ENCODE results near the gene SMAD6.
A peak's percentile ranks its signal among the peaks of the same experiment; 100 is the strongest.
"Not testable (repeated sequence)": the region's sequence is repeated elsewhere in the genome, so short reads cannot be mapped to it uniquely, and the experiment has no call there.

Gene SMAD6

DNA sequence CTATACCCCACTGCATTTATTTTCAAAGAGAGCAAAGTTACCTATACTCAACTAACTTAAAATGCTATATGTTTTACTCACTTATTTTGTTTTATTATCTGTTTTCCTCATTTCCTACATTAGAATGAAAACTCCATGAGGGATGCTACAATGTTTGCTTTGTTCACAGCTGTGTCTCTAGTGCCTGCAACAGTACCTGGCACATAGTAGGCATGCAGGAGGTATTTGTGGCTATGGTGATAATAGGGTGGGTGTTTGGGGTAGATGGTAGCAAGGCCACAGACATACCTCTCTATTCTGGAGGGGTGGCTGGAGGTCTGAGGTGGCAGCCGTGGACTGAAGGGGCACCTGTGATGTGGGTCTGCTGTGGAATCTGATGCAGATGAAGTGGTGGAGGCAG is 24.7 kb upstream of the SMAD6 start:
- DNase-seq, result no peak

GRCh38 chr15:66679061-66679656 is 22.9 kb upstream of the SMAD6 start:
- DNase-seq, result no peak

- no peak for DNase-seq
Measured at GRCh38 chr15:66679657-66680108, 22.4 kb upstream of the SMAD6 start.

DNA sequence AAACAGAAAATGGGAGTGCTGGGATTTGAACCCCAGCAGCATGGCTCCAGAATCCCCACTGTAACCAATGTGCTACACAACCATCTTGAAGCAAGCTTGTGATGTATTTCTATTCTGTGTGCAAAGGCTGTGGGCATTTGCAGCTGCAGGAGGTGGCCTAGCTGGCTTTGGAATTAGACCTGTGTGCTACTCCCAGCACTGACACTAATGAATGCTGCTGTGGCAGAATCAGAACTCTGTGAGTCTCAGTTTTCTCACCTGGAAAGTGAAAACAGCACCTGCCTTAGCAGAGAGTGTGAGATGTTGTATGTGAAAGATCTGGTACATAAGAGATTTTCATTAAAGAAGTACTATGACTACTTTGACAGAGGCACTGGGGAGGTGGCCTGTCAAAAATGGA is 21.5 kb upstream of the SMAD6 start:
- no peak for DNase-seq

DNA sequence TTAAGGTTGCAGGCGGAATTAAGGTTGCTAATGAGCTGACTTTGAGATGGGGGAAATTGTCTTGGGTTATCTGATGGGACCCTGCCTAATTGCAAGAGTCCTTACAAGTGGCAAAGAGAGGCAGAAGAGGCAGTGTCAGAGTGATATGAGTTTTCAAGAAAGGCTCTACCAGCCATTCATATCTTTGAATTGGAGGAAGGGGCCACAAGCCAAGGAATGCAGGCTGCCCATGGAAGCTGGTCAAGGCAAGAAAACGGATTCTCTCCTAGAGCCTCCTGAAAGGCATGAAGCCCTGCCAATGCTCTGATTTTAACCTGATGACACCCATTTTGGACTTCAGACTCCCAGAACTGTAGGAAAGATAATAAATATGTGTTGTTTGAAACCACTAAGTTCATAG is 20.6 kb upstream of the SMAD6 start:
- DNase-seq, result no peak

DNA sequence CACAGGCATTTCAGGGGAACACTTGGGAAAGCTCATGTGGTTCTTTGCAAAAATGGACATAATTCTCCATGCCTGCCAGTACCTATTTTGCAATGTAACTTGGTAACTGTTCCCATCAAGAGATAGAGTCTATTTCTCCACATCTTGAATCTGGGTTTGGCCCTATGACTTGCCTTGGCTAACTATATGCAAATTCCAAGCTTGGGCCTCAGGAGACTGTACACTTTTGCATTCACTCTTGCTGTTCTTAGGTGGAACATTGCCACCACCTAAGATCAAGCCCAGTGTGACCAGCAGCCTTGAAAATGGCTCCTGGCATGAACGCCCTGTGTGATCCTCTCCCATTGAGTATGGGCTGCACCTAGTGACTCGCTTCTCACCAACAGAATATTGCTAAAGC is 19.8 kb upstream of the SMAD6 start:
- no peak for DNase-seq

GRCh38 chr15:66682865-66683264 is 19.2 kb upstream of the SMAD6 start:
- DNase-seq, result no peak

DNA sequence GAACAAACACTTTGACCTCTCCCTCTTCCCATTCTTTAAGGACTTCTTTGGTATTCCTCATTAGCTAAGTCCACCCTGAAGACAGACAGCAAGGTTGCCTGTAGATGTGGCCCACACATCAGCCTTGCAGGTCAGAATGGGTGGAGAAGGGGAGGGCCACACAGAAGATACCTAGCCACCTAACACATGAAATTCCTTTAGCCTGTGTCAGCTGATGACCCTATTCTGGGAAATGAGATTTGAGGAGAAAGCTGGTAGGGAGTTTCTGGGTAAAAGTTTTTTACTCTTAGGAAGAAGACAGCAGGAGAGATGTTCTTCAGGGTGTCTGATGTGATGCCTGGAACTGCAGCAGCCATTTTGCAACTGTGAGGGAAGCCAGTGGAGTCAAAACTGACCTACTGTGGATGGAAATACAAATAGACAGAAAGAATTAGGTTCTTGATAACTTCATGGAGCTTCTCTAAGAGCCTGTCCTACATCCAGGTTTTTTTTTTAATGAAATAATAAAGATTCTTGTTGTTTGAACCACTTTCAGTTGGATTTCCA is 17.8 kb upstream of the SMAD6 start:
- DNase-seq, result no peak

GRCh38 chr15:66685638-66686150 is 16.3 kb upstream of the SMAD6 start:
- DNase-seq, result no peak

- DNase-seq, result not testable (repeated sequence)
Measured at GRCh38 chr15:66690912-66691311, 11.1 kb upstream of the SMAD6 start.

DNA sequence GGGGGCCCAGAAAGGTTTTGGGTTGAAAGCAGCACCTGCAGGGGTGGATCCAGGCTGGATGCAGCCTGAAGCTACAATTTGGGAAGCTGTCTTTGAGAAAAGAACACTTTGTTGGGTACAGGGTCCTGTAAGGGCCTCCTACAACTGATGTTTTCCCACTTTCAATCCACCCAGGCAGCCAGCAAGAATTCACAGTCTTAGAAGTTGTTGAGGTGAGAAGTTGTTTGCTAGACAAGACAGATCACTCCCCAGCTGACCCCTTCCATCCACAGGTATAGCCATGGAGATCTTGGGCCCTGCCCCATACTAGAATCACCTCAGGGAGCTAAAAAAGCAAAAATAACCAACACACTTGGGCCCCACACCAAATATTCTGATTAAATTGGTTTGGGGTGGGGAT is 10.3 kb upstream of the SMAD6 start:
- no peak for DNase-seq

DNA sequence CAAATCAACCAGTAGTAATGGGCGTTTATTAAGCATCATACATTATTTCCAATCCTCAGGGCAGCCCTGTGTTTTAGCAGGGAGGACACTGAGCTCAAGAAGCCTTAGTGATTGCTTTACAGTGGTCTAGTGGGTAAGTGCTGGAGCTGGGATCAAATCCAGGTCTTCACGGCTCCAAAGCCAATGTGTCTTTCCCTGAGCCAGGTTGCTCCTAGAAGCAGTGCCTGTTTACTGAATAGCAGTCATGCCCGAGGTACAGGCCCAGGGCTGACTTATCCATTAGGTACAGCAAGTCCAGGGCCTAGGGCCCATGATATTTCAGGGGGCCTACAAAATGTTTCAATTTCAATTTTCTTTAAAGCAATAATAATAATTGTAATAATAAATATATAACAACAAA is 9.6 kb upstream of the SMAD6 start:
- no peak for DNase-seq

DNA sequence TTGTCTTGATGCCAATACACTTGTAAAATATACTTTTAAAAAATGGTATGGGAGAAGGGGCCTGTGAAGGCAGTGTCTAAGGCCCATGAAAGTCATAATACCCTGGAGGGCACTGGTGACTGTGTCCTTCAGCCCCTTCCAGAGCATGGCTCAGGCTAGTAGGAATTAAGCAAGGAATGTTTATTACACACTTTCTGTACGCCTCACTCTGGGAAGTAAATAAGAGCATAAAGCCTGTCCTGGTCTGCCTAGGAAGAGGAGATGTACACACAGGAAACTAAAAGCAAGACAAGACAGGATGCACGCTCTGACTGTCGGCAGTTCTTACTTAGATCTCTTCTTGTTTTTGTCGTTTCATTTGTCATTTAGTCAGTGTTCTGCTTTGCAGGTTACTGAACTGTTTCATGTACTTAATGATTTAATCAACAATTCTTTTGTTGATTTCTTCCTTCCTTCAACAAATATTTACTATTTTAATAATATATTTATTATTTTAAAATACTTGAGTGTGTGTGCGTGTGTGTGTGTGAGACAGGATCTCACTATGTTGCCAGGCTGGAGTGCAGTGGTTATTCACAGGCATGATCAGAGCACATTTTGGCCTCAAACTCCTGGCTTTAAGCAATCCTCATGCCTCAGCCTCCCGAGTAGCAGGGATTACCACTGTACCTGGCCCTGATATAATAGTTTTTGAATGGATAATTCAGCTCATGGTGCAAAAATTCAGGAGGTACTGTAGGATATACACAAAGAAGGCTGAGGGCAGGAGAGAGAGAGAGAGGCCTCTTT is 9.0 kb upstream of the SMAD6 start:
- no peak for DNase-seq

- no peak for DNase-seq
Measured at GRCh38 chr15:66696770-66697169, 5.3 kb upstream of the SMAD6 start.

DNA sequence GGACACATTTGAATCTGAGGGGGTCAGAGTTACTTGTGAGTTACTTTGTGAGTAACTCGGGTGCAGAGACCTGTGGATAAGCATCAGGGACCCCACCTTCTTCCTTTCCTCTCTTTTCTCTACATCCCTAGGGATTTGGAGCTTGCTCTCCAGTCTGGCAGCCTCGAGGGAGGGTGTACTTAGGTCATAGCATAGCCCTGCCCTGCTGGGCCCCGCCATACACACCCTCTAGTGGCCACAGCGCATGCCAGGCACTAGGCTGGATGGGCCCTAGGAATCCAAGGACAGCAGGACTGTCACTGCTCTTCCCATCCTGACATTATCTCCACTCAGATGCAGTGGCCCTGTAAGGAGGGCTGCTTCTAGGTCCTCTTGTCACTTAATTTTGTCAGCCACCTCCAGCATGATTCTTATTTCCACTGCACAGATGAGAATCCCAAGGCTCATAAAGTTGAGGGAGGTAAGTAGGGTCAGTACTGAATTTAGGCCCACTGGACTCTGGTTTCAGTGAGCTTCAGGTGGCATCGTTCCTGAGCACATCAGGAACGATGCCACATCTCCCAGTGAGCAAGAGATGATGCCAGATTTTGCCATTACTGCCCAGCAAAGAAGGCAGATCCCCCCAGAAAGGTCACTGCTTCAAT is 3.6 kb upstream of the SMAD6 start:
- DNase-seq, result no peak

DNA sequence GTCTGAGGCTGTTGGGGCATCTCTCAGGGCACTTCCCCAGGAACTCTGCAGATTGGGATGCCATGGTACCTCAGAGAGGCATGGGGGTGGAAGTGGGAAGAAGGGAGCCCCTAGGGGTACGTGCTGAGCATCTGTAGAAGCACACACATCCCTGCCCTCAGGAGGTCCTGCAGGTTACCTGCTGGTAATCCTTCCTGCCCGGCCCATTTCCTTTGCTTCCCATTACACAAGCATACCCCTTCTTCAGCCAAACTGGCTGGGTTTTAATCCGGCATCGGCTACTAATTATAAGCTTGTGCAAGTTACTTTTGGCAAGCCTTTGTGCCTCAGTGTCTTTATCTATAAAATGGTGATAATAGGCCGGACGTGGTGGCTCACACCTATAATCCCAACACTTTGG is 3.1 kb upstream of the SMAD6 start:
- no peak for DNase-seq

DNA sequence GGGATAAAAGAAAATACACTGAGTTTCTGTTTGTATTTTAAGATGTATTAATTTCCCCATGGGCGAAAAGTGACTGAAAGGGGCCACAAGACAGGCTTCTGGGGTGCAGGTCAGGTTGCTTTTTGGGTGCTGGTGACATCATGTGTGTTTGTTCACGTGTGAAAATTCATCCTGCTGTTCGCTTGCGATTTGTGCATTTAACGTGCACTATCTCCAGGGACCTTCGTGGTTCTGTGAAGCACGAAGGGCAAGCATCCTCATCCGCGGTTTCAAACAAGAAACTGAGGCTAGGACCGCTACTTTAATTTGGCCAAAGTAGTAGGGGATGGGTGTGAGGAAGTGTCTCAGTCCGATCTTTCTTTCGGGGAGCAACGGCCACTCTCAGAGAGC is 1.6 kb upstream of the SMAD6 start:
- DNase-seq, result no peak

DNA sequence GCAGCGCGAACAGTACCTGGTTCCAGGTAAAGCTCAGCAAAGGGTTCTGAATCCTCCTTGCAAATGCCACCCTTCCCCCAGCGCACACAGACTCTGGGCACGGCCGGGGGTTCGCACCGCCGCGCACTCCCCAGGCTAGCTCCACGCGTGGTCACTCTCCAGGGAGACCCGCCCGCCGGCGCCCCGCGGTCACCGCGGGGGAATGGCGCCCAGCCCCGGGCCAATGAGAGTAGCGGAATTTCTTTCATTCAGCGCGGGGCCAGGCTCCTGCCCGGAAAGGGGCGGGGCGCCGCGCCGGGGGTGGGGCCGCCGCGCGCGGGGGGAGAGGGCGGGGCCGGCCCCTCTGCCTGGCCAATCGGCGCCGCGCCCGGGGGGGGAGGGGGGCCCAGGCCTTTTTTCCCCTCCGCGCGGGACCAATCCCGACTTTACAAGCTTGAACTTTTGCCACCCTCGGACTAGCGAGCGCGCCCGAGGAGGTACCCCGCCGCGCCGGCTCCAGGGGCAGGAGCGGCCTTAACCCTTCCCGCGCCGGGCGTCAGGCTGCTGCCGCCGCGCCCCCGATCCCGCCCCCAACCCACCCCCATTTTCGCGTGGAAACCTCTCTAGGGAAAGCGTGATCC is 1.1 kb upstream of the SMAD6 start:
- peak; percentile 86 for DNase-seq

GRCh38 chr15:66701422-66702034 is 508 bp upstream of the SMAD6 start:
- no peak for DNase-seq

GRCh38 chr15:66702787-66703539 is 927 bp downstream of the SMAD6 start:
- peak; percentile 22 for DNase-seq

DNA sequence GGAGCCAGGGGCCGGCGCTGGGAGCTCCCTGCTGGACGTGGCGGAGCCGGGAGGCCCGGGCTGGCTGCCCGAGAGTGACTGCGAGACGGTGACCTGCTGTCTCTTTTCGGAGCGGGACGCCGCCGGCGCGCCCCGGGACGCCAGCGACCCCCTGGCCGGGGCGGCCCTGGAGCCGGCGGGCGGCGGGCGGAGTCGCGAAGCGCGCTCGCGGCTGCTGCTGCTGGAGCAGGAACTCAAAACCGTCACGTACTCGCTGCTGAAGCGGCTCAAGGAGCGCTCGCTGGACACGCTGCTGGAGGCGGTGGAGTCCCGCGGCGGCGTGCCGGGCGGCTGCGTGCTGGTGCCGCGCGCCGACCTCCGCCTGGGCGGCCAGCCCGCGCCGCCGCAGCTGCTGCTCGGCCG is 1.5 kb downstream of the SMAD6 start:
- DNase-seq, result no peak

Data from stimulated activated CD4-positive, alpha-beta T cell treated with anti-CD3 and anti-CD28 coated beads, Interleukin-12 subunit alpha, Interleukin-12 subunit beta, amount 100 ng/mL, for 4 hours (primary cell).